ENCODE results near the gene USP47. TPM values are rescaled to one million over a fixed set of nuclear protein-coding genes. Genes with fewer than 3 reads are reported as not detected.

The USP47 gene
- polyA plus RNA-seq, 3 donors: 90.4 to 97.5 (median 91.0) TPM

Other genes with a start within 250 kb of the USP47 start
- 10 to 100 TPM; 25.5 to 28.8 (median 25.7) TPM for gene GALNT18, start 220.0 kb upstream of the USP47 start, polyA plus RNA-seq (ENCODE audit: insufficient read length in 3 of 3)
- gene DKK3, start 166.7 kb downstream of the USP47 start, polyA plus RNA-seq (ENCODE audit: insufficient read length in 3 of 3): 10 to 100 TPM; 72.0 to 81.3 (median 72.5) TPM